ENCODE results near the gene IKZF4. TPM values are rescaled to one million over a fixed set of nuclear protein-coding genes. Genes with fewer than 3 reads are reported as not detected.

IKZF4 gene
- total and polyA plus RNA-seq, 10 of the 15 experiments (the other 5 are each of a cell fraction or from before 2014, with no cell fraction given) = 0.74 to 5.5 (median 1.1) TPM

DNA sequence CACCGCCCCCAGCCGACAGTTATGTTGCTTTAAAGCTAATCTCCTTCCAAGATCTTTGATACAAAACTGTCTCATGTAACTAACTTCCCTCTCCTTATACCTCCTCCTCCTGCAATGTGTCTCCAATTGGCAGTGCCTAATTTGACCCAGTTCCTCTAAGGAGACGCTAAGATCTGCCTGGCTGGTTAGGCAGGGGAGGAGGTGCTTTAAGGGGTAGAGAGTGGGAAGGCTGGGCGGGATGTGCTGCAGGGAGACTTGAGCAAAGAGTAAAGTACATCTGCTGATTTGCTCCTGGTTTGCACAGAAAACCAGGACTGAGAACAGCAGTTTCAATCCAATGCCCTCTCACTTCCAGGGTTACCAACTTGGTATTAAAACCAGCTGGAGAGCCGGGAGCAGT lies 7.4 kb upstream of the IKZF4 start:
- ChIA-PET SMC1A (ENCODE audit: uncharacterized antibody, unreplicated experiment) (interaction anchor here (0.7 kb wide), 1 partner anchor 275 kb away, joined by 3 read pairs; no protein-coding TSS in a partner anchor), CTCF (interaction anchor here (0.7 to 1.9 kb wide), 2 partner anchors 18 to 73 kb away, joined by 3 to 7 read pairs; no protein-coding TSS in a partner anchor), RAD21 (ENCODE audit: unreplicated experiment) (interaction anchor here (0.8 to 1.7 kb wide), 2 partner anchors 16 to 275 kb away, joined by 3 to 6 read pairs; no protein-coding TSS in a partner anchor), POLR2A (interaction anchor here (0.6 kb wide), 1 partner anchor 9 kb away, joined by 8 read pairs; no protein-coding TSS in a partner anchor)
- no peak overlapping the region for H3K4me3 ChIP-seq
- no peaks in the 10 kb centered on the region for H3K79me2 ChIP-seq (ENCODE audit: control insufficient read depth, insufficient read depth, low read length)
- intact Hi-C loops (cut with micrococcal nuclease; ENCODE audit: unreplicated experiment) (no loop called here), in situ Hi-C loops (cut with MboI) (no loop called here)
- no peak for DNase-seq (ENCODE audit: low read depth, low spot score)
- no peak overlapping the region for H2AFZ ChIP-seq (ENCODE audit: control insufficient read depth, low read depth, low read length)
- 95% methylated on average over 5 of the region's 5 CpGs for WGBS (ENCODE audit: insufficient coverage, insufficient replicate concordance, low lambda C conversion rate, missing lambda C conversion rate)
- H3K27me3 ChIP-seq (replicated peaks in 1 of 2; ENCODE audit: control insufficient read depth in 2 of 2, insufficient read depth in 2 of 2, low read length in 1 of 2) = no peaks in the 10 kb centered on the region
- BruUV-seq (replicated peaks) = no TSS peak
- H3K4me2 ChIP-seq (ENCODE audit: control insufficient read depth, insufficient read depth) = no peak overlapping the region
- no peaks in the 10 kb centered on the region for H3K9me3 ChIP-seq (replicated peaks; ENCODE audit: control insufficient read depth, insufficient read depth, low read length)
- H3K27ac ChIP-seq (ENCODE audit: control insufficient read depth, insufficient read depth) = no peak overlapping the region
- no peaks in the 10 kb centered on the region for H3K4me1 ChIP-seq (ENCODE audit: control insufficient read depth, insufficient read depth, low read length)
- FAIRE-seq = no peak
- TF ChIP-seq, protein P1, sequence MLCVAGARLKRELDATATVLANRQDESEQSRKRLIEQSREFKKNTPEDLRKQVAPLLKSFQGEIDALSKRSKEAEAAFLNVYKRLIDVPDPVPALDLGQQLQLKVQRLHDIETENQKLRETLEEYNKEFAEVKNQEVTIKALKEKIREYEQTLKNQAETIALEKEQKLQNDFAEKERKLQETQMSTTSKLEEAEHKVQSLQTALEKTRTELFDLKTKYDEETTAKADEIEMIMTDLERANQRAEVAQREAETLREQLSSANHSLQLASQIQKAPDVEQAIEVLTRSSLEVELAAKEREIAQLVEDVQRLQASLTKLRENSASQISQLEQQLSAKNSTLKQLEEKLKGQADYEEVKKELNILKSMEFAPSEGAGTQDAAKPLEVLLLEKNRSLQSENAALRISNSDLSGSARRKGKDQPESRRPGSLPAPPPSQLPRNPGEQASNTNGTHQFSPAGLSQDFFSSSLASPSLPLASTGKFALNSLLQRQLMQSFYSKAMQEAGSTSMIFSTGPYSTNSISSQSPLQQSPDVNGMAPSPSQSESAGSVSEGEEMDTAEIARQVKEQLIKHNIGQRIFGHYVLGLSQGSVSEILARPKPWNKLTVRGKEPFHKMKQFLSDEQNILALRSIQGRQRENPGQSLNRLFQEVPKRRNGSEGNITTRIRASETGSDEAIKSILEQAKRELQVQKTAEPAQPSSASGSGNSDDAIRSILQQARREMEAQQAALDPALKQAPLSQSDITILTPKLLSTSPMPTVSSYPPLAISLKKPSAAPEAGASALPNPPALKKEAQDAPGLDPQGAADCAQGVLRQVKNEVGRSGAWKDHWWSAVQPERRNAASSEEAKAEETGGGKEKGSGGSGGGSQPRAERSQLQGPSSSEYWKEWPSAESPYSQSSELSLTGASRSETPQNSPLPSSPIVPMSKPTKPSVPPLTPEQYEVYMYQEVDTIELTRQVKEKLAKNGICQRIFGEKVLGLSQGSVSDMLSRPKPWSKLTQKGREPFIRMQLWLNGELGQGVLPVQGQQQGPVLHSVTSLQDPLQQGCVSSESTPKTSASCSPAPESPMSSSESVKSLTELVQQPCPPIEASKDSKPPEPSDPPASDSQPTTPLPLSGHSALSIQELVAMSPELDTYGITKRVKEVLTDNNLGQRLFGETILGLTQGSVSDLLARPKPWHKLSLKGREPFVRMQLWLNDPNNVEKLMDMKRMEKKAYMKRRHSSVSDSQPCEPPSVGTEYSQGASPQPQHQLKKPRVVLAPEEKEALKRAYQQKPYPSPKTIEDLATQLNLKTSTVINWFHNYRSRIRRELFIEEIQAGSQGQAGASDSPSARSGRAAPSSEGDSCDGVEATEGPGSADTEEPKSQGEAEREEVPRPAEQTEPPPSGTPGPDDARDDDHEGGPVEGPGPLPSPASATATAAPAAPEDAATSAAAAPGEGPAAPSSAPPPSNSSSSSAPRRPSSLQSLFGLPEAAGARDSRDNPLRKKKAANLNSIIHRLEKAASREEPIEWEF (IDR thresholded peaks at IDR 0.05; ENCODE audit: insufficient replicate concordance, low read depth, low read length) = no peak
- TF ChIP-seq MEF2B (IDR thresholded peaks at IDR 0.05; ENCODE audit: partially characterized antibody, poor library complexity, severe bottlenecking) (no peak), CBX3 (IDR thresholded peaks at IDR 0.05; ENCODE audit: borderline replicate concordance, low read depth) (no peak), SP1 (IDR thresholded peaks at IDR 0.05; ENCODE audit: low read depth, low read length) (no peak), POU2F2 (IDR thresholded peaks at IDR 0.05; ENCODE audit: borderline replicate concordance, low read depth, low read length) (no peak), EP300 (IDR thresholded peaks at IDR 0.05; ENCODE audit: borderline replicate concordance in 1 of 2, control insufficient read depth in 1 of 2, low read depth in 2 of 2, low read length in 2 of 2) (no peak), SREBF2 (IDR thresholded peaks at IDR 0.05; ENCODE audit: low read length) (no peak), RELA (IDR thresholded peaks at IDR 0.05; ENCODE audit: borderline replicate concordance, partially characterized antibody) (no peak), HDGF (IDR thresholded peaks at IDR 0.05) (no peak), NRF1 (conservative IDR thresholded peaks at IDR 0.05; ENCODE audit: low read depth, low read length) (no peak), PML (IDR thresholded peaks at IDR 0.05; ENCODE audit: low read length) (no peak), IKZF1 (conservative IDR thresholded peaks at IDR 0.05) (no peak), ZSCAN29 (IDR thresholded peaks at IDR 0.05) (no peak), EGR1 (IDR thresholded peaks at IDR 0.05; ENCODE audit: borderline replicate concordance in 1 of 2, low read depth in 2 of 2, low read length in 2 of 2) (no peak), RB1 (IDR thresholded peaks at IDR 0.05; ENCODE audit: borderline replicate concordance) (no peak), FOXK2 (IDR thresholded peaks at IDR 0.05) (no peak)
- TF ChIP-seq, protein P2, sequence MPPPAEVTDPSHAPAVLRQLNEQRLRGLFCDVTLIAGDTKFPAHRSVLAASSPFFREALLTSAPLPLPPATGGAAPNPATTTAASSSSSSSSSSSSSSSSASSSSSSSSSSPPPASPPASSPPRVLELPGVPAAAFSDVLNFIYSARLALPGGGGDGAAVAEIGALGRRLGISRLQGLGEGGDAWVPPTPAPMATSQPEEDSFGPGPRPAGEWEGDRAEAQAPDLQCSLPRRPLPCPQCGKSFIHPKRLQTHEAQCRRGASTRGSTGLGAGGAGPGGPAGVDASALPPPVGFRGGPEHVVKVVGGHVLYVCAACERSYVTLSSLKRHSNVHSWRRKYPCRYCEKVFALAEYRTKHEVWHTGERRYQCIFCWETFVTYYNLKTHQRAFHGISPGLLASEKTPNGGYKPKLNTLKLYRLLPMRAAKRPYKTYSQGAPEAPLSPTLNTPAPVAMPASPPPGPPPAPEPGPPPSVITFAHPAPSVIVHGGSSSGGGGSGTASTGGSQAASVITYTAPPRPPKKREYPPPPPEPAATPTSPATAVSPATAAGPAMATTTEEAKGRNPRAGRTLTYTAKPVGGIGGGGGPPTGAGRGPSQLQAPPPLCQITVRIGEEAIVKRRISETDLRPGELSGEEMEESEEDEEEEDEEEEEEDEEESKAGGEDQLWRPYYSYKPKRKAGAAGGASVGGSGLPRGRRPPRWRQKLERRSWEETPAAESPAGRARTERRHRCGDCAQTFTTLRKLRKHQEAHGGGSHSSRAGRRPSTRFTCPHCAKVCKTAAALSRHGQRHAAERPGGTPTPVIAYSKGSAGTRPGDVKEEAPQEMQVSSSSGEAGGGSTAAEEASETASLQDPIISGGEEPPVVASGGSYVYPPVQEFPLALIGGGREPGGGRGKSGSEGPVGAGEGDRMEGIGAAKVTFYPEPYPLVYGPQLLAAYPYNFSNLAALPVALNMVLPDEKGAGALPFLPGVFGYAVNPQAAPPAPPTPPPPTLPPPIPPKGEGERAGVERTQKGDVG (CRISPR knock-in tag; IDR thresholded peaks at IDR 0.05) = no peak
- no peak for ATAC-seq
- no peaks in the 10 kb centered on the region for H3K36me3 ChIP-seq (ENCODE audit: control insufficient read depth in 2 of 2, insufficient read depth in 2 of 2, low read length in 1 of 2)
- H3K9ac ChIP-seq (ENCODE audit: control insufficient read depth, insufficient read depth, low read length) = no peak overlapping the region
- no peaks in the 10 kb centered on the region for H4K20me1 ChIP-seq (ENCODE audit: control insufficient read depth, insufficient read depth)

All from GM12878 (cell line).